Erythroblast (primary cell): ENCODE measurements around the gene UPF1.

Source experiments
- GATA1 ChIP-seq: IDR thresholded peaks from 2 replicates; pipeline ENCODE4 v1.6.1; 2011; ENCODE audit warnings: low read depth, mild to moderate bottlenecking, control low read depth, low read length, moderate library complexity
- POLR2A ChIP-seq: IDR thresholded peaks from 2 replicates; pipeline ENCODE4 v1.6.1; 2011; ENCODE audit warnings: mild to moderate bottlenecking, low read length

DNA sequence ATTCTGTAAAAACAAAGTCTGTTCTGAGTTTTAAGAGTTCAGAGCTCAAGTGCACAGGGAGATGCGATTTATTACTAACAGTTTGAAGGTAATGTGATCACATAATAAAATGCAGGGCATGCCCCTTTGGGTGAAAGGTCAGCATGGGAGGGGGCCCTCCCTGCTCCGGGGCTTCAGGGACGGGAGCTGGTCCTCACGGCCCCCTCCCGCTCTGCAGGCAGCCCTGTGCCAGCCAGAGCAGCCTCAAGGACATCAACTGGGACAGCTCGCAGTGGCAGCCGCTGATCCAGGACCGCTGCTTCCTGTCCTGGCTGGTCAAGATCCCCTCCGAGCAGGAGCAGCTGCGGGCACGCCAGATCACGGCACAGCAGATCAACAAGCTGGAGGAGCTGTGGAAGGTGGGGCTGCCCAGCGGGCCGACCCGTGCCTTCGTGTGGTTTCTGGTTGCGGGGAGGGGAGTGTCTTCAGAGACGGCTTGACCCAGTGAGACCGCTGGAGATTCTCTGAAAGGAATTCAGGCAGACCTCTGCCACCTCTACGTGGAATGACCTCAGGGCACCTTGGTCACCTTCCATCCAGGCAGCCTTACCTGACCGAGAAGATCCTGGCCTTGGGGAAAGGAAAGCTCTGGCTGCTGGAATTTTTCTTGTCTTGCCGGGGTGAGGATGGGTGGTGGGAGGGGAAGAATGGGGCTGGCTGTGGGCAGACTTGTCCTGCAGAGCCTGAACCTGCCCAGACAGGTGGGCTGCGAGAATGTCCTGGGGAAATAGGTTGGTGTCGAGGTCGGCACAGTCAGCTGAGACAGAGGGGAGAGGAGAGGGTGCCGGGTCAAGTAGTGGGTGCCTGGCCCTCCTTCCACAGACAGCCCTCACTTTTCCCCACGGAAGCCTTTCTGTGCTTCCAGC is 19.0 kb downstream of the UPF1 start:
- TF ChIP-seq POLR2A, result no peak
- no peak for TF ChIP-seq GATA1
